ENCODE measurements around the gene U2AF2. TPM values are rescaled to one million over a fixed set of nuclear protein-coding genes. Genes with fewer than 3 reads are reported as not detected.
A peak's percentile ranks its signal among the peaks of the same experiment; 100 is the strongest.

The U2AF2 gene
- total and polyA plus RNA-seq, 2 of the 8 experiments (the other 6 are each of a cell fraction or from before 2014, with no cell fraction given) = 162 to 252 TPM

DNA sequence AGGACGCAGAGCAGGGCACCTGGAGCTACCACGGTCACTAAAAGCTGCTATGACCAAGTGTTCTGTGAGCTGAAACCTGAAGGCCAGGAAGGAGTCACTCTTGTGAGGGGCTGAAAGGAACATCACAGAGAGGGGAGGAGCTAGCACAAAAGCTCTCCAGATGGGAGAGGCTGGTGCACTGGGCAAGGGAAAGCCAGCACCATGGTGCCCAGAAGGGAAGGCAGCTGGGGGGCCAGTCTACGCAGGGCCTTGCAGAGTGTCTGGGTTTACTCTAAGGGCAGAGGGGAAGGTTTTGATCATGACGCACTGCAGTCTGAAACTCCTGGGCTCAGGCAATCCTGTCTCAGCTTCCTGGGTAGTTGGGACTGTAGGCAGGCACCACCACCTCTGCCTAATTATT, 18.1 kb upstream of the U2AF2 start:
- Histone ChIP-seq H2BK15ac (ENCODE audit: low read length) (no peak overlapping the region), H3K9ac (replicated peaks in 1 of 4; ENCODE audit: extremely low read depth in 1 of 4, low read depth in 3 of 4, low read length in 3 of 4) (no peak overlapping the region), H3K36me3 (ENCODE audit: control insufficient read depth in 2 of 4, insufficient read depth in 4 of 4, low read length in 3 of 4) (no peaks in the 10 kb centered on the region), H2BK12ac (ENCODE audit: low read depth, low read length) (no peak overlapping the region), H3K23ac (ENCODE audit: insufficient read length) (no peak overlapping the region), H3K4ac (replicated peaks; ENCODE audit: insufficient read length, low read depth, low read length) (no peak overlapping the region), H3K79me1 (ENCODE audit: low read depth, low read length) (peaks cover 13% of the 10 kb centered on the region), H3K4me1 (replicated peaks in 1 of 4; ENCODE audit: control insufficient read depth in 3 of 4, insufficient read depth in 4 of 4, low read length in 3 of 4) (peaks cover 6 to 9% (median 7%) of the 10 kb centered on the region in 4 experiments), H3K79me2 (ENCODE audit: control insufficient read depth in 1 of 2, insufficient read depth in 2 of 2, low read length in 2 of 2) (peaks cover 4 to 25% of the 10 kb centered on the region in 2 experiments; a peak in 3 of 4 replicates), H3K4me3 (ENCODE audit: extremely low read depth in 1 of 4, insufficient read depth in 2 of 4, low read depth in 3 of 4, low read length in 4 of 4) (no peak overlapping the region), H2BK120ac (replicated peaks; ENCODE audit: low read depth, low read length) (no peak overlapping the region), H2AK5ac (ENCODE audit: low read depth, low read length) (no peak overlapping the region), H3K4me2 (ENCODE audit: insufficient read depth in 1 of 2, low read depth in 2 of 2, low read length in 2 of 2) (peak overlapping the region in 1 of 2 experiments; percentile 15; a peak in 1 of 4 replicates), H2BK20ac (ENCODE audit: low read length) (no peak overlapping the region), H2BK5ac (ENCODE audit: low read depth, low read length) (no peak overlapping the region), H4K8ac (ENCODE audit: extremely low read depth, insufficient read depth, low read length) (no peak overlapping the region), H3K56ac (replicated peaks; ENCODE audit: insufficient read length, low read depth, low read length) (no peak overlapping the region), H4K20me1 (replicated peaks in 1 of 2; ENCODE audit: control insufficient read depth in 1 of 2, insufficient read depth in 2 of 2, low read length in 2 of 2) (peaks cover 3 to 10% of the 10 kb centered on the region in 2 experiments), H3K14ac (ENCODE audit: insufficient read length) (no peak overlapping the region), H3K27me3 (replicated peaks in 1 of 4; ENCODE audit: control insufficient read depth in 3 of 4, extremely low read depth in 1 of 4, insufficient read depth in 3 of 4, low read length in 3 of 4) (no peaks in the 10 kb centered on the region), H3K18ac (ENCODE audit: extremely low read depth, low read length) (no peak overlapping the region), H4K91ac (replicated peaks; ENCODE audit: insufficient read length, low read length) (no peak overlapping the region), H2AFZ (ENCODE audit: low read length) (no peak overlapping the region), H4K5ac (ENCODE audit: insufficient read length, low read depth, low read length) (no peak overlapping the region), H3K23me2 (ENCODE audit: low read depth, low read length) (peaks cover 19% of the 10 kb centered on the region), H3K27ac (ENCODE audit: low read depth, low read length) (no peak overlapping the region), H3K9me3 (ENCODE audit: insufficient read depth in 2 of 2, low read depth in 1 of 2, low read length in 1 of 2) (no peaks in the 10 kb centered on the region; a peak in 1 of 4 replicates)
- POLR2A ChIA-PET (ENCODE audit: partially characterized antibody) = interaction anchor here (0.6 to 8.8 kb wide), 6 partner anchors 9 to 45 kb away, joined by 3 to 96 read pairs (median 6); partner anchors contain the start of genes CCDC106, U2AF2, ZNF581 and ZNF865
- no peak for FAIRE-seq
- CTCF ChIA-PET (ENCODE audit: partially characterized antibody) = interaction anchor here (0.7 to 3.8 kb wide), 5 partner anchors 11 to 208 kb away, joined by 3 to 30 read pairs (median 9); partner anchors contain the start of genes CCDC106 and ZNF865
- WGBS, 2 experiments (ENCODE audit: extremely low coverage in 1 of 2, insufficient coverage in 1 of 2, insufficient read length in 1 of 2, insufficient replicate concordance in 2 of 2, low coverage in 1 of 2, low lambda C conversion rate in 2 of 2, missing lambda C conversion rate in 1 of 2) = 85% methylated on average over 4 of the region's 4 CpGs; no CpG with 5 or more reads in 1 of the 2 experiments
- DNase-seq (ENCODE audit: low read depth in 1 of 2, low spot score in 2 of 2) = no peak
- TF ChIP-seq KDM5A (IDR thresholded peaks at IDR 0.05; ENCODE audit: low read length) (no peak), FOSL1 (IDR thresholded peaks at IDR 0.05; ENCODE audit: insufficient read depth, low read depth, low read length) (no peak), BCL11A (IDR thresholded peaks at IDR 0.05; ENCODE audit: low read depth in 2 of 2, low read length in 2 of 2) (no peak), ZNF274 (IDR thresholded peaks at IDR 0.05; ENCODE audit: borderline replicate concordance, extremely low read depth, low read length) (no peak), BRCA1 (IDR thresholded peaks at IDR 0.05; ENCODE audit: low read depth, low read length) (no peak), POU5F1 (IDR thresholded peaks at IDR 0.05; ENCODE audit: low read depth, low read length) (no peak), SAP30 (IDR thresholded peaks at IDR 0.05; ENCODE audit: insufficient read depth, insufficient replicate concordance, low read length) (no peak), RNF2 (IDR thresholded peaks at IDR 0.05; ENCODE audit: borderline replicate concordance, low read depth, low read length, missing control alignments, poor library complexity, severe bottlenecking) (no peak), EZH2 (IDR thresholded peaks at IDR 0.05; ENCODE audit: low read depth, low read length, severe bottlenecking) (no peak), SIX5 (IDR thresholded peaks at IDR 0.05; ENCODE audit: low read depth, low read length) (no peak), EGR1 (IDR thresholded peaks at IDR 0.05; ENCODE audit: borderline replicate concordance, low read depth, low read length) (no peak), CEBPB (IDR thresholded peaks at IDR 0.05; ENCODE audit: low read depth, low read length) (no peak)
- TF ChIP-seq, protein P1, sequence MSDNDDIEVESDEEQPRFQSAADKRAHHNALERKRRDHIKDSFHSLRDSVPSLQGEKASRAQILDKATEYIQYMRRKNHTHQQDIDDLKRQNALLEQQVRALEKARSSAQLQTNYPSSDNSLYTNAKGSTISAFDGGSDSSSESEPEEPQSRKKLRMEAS (IDR thresholded peaks at IDR 0.05) = no peak

Measured in H1 (cell line).